Glomerular endothelial cell (primary cell): ENCODE data around the gene SUCLA2. TPM values are rescaled to one million over a fixed set of nuclear protein-coding genes. Genes with fewer than 3 reads are reported as not detected.
"Not testable (repeated sequence)": the region's sequence is repeated elsewhere in the genome, so short reads cannot be mapped to it uniquely, and the experiment has no call there.

Experiments used
- DNase-seq: peaks from one replicate; pipeline ENCODE4 v3.0.0-alpha.2; 2011; ENCODE audit warnings: low read depth, low spot score; ENCODE audit errors: extremely low read depth
- total RNA-seq: library from RNA; depleted of rRNA; stranded (reverse); fragments of >200 nt; gene quantifications from 2 replicates; pipeline ENCODE4 v1.2.3, GENCODE V29; 2015

SUCLA2 gene
- 25.3 and 27.9 TPM in 2 replicates for total RNA-seq

DNA sequence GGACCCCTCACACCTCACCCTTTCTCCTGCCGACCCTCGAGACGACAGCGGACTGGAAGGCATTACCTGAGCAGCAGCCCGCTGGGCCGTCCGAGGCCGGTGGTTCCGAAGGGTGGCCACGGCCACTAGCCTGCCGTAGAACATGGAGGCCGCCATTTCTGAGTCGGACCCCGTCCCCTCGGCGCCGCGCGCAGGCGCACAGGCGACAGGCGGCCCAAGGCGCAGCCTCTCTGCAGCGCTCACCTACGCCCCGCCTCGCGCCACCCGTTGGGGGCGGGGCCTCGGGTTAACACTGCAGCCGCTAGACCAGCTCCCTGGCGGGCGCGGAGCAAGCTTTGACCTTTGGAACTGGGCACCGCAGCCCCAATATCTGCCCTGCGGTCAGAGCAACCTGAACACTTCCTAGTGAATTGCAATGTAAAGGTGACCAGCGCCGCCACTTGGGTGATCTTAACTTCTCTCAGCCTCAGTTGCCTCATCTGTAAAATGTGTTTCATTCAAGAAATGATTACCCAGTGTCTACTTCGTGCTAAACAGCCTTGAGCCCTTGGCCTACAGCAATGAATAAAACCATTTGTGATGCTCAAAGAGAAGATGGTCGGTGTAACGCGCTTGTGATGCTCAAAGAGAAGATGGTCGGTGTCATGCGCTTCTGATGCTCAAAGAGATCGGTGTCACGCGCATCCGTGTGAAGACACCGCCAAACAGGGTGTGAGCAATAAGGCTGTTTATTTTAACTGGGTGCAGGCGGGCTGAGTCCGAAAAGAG, at the start of gene SUCLA2:
Gene SUCLA2, minus strand, starts transcription at position 160 of the 768 bp plus-strand sequence. Its CDS starts 4 bp downstream, at position 156.
- DNase-seq, result peak; percentile 22

DNA sequence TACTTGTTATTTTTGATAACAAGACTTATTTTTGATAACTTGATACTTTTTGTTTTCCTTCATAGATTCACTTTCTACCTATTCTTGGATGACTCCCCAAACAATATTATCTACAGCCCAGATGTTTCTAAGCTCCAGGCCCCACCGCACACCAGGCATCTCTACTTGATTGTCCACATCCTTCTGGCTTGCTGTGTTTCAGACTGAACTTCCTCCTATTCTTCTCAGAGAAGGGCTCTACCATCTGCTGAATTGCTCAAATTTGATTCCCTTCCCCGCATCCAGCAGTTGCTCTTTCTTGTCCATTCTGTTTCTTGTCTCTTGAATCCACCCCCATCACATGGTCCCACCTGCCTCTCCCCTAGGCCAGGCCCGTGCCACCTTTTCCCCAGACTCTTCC, 49.5 kb upstream of the SUCLA2 start:
- no peak for DNase-seq

DNA sequence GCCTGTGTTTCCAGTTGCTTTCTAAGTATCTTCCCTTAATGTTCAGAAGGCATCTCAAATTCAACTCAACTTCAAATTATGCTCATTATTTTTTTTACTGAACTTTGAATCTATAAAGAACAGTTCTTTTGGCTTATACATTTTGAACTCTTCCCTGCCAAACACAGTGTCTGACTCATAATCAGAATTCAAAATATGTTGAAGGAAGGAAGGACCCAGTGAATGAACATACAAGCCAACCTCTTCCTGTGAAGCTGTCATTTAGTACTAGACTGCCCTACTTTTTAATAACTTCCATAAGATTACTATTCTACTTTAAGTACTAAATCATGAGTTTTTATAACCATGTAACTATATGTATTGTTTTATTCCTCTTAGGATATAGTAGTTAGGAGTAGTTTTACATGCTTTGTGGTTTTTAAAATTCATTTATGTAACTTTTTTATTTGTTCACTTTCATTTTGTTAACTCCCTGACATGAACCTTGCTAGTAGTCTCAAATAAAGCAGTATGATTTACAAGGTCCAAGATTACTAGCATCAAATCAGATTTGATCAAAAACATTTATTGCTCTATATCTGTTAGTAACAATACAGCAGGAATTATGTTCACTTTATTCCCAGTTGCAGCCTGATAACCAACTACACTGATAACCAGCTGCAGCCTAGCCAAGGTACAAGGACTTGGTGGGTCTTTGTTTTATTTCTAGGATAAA, 42.9 kb upstream of the SUCLA2 start:
- no peak for DNase-seq

DNA sequence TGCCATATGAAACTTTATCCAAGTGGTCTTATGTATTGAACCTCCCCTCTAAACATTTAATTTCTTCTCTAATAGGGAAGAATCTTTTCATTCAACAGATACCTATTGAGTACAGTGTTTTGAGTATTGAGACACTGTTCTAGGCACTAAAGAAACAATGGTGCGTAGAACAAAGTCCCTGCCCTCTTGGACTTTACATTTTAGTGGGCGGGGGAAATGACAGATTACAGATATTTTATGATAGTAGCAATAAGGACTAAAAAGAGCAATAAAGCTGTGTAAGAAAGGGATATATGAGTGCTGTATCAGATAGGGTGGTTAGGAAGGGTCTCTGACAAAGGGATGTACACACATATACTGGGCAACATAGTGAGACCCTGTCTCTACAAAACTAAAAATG, 41.8 kb upstream of the SUCLA2 start:
- no peak for DNase-seq

DNA sequence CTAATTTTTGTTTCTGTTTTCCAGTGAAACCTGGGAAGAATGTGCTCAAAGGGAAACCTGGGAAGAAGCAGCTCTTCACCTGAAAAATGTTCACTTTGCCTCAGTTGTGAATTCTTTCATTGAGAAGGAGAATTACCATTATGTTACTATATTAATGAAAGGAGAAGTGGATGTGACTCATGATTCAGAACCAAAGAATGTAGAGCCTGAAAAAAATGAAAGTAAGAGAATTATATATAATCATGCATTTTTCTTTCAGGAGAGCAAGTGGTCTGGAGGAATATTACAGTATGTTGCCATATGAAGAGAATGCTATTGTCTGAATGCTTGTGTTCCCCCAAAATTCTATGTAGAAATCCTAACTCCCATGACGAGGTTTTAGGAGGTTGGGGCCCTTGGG, 39.8 kb upstream of the SUCLA2 start:
- DNase-seq, result no peak

DNA sequence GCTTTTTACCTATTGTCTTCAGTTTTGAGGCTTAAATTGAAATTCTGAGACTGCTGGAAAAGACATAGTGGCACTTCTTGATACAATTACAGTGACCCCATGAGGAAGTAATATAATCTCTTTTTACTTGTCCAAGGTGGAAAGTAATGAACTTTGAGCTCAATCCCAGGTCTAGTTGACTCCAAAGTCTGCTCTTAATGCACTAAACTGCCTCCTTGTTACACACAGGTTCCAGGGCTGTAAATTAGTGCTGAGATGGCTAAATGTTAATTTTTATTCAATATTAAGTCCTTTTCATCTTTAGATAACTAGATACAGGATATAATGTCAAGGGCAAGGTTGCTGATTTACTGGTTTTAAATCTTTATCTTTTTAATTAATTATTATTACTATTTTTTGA, 39.0 kb upstream of the SUCLA2 start:
- DNase-seq, result no peak

DNA sequence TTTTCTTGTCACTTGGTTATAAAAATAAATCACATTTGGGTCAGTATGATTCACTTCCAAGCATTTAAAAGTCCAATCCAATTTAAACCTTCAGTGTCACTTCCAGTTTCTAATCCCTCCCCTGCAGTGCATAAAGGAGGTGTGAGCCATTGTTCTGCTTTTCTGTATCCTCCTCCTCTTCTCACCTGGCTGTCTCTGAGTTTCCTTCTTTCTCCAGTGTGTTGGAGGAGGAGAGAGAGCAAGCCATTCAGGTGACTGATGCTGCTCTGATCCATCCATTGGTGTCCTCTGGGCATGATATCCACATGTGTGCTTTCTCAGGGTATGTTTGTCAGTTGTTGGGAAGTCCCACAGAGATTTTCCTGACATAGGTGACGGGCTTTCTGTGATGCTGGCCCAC, 37.7 kb upstream of the SUCLA2 start:
- no peak for DNase-seq

DNA sequence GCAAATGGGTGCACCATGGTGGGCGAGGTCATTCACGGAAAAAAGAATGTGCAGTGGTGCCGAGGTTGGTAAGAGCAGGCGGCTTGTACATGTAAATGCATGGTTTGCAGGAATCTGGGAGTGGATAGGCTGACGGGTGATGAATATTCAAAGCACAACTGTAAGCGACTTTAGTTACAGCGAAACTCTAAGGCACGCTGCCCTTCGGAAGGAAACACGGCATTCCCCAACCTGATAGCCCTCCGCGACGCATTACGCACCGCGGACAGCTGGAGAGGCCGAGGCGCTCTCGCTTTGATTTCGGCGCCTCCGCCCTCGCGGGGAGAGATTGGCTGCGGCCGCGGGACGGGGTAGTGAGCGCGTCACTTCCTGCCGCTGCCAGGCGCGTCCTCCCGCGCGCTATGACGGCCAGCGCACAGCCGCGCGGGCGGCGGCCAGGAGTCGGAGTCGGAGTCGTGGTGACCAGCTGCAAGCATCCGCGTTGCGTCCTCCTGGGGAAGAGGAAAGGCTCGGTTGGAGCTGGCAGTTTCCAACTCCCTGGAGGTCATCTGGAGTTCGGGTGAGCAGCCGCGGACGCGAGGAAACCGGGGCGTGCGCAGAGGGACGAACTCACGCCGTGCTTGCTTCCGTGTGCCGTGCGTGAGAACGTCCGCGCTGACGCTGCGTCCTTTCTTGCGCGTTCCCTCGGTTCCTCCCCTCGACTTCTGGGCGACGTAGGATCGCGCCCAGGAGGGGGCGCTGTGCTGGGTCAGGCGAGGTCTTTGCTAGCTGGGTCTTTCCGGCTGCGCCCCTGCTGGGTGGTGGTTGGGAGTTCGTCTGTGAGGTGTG, 36.5 kb upstream of the SUCLA2 start, which contains the start of gene NUDT15:
Gene NUDT15, plus strand, starts transcription at position 381 of the 828 bp plus-strand sequence. Its CDS starts 21 bp downstream, at position 402.
- peak; percentile 78 for DNase-seq

DNA sequence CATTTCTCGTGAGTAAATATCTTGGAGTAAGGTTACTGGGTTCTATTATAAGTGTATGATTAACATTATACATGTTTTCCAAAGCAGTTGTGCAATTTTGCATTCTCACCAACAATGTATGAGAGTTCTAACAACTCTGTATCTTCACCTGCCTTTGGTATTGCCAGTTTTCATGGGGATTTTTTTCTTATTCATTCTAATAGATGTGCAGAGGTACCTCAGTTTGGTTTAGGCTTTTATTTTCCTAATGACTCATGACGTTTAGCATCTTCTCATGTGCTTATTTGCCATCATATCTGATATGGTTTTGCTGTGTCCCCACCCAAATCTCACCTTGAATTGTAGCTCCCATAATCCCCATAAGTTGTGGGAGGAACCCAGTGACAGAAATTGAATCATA, 28.8 kb upstream of the SUCLA2 start:
- no peak for DNase-seq

DNA sequence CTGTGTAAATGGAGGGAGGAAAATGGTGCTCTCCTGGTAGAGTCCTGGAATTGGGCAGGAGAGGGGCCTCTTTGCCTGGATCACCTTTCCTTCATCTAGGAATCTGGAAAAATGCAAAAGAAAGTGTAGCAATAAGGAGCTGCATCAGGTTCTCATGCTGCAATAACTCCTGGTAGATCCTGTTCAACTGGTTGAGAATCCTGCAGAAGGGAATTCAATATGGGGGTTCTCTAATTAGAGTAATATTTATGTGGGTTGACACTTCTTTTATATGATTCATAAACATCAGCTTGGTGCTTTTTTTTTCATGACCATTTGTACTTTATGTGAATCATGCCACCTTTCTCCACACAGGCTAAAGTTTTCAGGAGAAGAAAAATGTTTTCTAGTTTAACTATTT, 27.0 kb upstream of the SUCLA2 start:
- DNase-seq, result no peak

DNA sequence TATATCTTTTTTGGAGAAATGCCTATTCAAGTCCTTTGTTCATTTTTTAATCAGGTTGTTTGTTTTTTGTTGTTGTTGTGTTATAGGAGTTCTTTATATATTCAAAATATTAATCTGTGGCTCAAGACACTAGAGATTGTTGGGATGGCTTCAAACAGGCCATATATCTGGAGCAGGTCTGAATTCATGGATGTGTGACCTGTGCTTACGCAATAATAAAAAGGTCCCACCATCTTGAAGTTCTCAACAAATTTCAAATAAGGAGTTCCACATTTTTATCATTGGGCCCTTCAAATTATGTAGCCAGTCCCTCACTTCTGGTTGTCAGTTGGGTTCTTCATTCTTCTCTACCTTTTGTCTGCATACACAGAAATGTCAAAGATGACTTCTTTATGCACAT, 18.7 kb upstream of the SUCLA2 start:
- no peak for DNase-seq

DNA sequence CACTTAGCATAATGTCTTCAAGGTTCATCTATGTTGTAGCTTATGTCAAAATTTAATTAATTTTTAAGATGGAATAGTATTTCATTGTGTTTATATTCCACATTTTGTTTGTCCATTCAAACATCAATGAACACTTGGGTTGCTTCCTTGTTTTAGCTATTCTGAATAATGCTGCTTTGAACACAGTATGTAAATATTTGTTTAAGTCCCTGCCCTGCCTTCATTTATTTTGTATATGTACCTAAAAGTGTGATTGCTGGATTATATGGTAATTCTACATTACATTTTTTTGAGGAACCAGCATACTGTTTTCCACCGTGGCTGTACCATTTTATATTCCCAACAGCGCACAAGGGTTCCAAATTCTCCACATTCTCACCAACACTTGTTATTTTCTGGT, 17.6 kb upstream of the SUCLA2 start:
- no peak for DNase-seq

DNA sequence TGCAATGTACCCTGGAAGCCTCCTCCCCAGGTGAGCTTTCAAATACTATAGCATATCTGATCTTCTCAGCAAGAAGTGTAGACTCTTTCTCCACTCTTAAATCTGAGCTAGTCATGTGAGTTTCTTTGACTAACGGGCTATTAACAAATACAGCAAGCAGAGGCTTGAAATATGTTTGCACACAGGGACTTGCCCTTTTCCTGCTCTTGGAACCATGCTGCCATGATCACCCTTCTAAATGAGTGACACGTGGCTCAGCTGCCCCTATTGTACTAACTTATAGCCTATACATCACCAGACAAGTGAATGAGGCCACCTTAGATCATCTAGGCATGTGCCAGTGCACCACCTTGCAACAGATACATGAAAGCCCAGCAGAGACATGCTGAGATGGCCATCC, 13.3 kb upstream of the SUCLA2 start:
- no peak for DNase-seq

DNA sequence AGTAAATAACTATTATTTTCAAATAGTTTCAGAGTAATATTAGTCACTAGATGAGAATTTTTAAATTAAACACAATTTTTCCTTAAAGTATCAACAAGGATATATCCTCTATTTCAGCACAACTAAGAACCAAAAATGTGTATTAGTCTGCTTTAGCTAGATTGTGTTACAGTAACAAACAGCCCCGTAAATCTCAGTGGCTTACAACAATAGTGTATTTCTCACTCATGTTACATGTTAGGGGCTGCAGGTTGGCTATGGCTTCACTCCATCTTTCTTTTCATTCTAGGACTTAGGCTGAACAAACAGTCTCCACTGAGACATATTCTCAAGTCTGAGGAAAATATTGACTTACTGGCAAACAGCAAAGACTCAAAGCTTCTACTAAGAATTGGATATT, 11.6 kb upstream of the SUCLA2 start:
- no peak for DNase-seq

DNA sequence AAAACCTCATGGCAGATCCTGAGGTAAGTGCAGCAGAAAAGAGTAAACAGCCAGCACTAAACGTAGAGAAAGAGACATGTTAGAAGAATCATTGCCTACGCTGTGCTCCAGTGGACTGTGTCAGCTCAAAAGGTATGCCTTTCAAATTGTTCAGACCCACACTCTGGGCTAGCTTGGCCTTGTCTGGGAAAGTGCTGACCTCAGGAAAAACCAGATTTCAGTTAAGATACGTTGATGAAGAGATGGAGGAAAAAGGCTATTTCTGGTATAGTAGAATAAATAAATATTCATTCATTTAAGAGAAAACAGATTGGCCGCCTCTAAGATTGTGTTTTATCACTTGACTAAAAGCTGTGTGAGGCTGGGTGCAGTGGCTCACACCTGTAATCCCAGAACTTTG, 9.6 kb upstream of the SUCLA2 start:
- no peak for DNase-seq

DNA sequence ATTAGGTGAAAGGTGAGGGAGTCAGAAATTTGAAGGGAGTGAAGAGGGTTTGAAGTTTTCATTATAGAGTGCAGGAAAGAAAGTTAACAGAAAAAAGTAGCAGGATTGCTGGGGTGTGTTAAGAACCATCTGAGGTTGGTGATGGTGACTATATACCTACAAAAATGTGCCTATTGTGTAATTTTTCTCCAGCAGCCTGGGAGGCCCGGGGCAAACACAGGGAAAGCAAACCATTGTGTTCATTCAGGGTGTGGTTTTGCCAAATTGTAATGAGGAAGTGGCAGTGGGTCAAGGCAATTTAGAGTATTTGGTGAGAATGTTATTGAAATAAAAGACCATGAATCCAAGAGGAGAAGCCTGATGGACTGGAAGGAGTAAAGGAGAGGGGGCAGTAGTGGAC, 8.2 kb upstream of the SUCLA2 start:
- no peak for DNase-seq

DNA sequence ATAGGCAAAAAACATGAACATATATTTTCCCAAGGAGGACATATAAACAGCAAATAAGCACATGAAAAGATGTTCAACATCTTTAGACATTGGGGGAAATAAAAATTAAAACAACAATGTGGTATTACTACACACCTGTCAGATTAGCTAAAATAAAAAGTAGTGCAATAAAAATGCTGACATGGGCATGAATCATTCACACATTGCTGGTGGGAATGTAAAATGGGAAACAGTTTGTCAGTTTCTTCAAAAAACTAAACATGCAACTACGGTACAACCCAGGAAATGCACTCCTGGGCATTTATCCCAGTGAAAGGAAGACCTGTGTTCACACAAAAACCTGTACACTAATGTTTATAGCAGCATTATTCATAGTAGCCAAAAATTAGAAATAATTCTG, 5.3 kb upstream of the SUCLA2 start:
- no peak for DNase-seq

DNA sequence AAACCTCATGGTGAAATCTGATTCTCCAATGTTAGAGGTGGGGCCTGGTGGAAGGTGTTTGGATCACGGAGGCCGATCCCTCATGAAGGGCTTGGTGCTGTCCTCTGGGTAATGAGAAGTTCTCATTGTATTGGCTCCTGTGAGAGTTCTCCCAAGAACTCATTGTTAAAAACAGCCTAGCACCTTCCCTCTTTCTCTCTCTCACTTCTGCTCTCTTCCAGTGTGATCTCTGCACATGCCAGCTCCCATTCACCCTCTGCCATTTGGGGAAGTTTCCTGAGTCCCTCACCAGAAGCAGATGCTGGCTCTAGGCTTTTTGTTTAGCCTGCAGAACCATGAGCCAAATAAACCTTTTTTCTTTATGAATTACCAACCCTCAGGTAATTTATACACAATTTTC, 3.1 kb upstream of the SUCLA2 start:
- no peak for DNase-seq

DNA sequence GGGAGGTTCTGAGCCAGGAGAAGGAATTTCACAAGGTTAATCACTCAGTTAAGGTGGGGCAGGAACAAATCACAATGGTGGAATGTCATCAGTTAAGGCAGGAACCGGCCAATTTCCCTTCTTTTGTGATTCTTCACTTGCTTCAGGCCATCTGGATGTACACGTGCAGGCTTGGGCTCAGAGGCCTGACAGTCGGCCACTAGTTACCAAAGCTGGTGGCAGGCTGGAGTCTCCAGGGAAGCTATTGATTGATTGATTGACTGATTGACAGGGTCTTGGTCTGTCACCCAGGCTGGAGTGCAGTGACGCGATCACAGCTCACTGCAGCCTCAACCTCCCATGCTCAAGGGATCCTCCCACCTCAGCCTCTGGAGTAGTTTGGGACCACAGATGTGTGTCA, 926 bp upstream of the SUCLA2 start:
- DNase-seq, result not testable (repeated sequence)

DNA sequence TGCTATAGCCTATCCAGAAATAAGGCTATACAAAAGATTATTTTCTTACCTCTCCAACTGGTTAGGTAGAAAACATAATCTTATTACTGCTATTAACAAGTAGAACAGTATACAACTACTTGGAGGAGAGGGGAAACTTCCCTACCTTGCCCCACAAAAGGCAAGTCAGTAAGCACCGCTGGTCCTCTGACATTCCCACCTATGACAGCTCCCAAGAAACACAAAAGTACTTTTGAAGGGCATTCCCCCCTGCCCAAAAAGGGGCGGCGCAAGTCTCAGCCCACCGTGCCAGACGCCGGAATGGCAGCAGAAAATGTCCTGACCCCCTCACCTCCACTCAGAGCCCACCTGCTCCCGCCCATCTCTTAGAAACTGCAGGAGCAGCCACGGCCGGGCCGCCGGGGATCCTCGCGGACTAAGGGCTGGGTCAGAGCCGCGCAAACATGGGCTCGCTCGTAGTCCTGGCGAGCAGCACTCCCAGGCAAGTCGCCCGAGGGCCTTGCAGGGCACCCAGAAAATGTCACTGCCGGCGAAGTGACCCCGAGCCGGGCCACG, 437 bp downstream of the SUCLA2 start:
- DNase-seq, result no peak

DNA sequence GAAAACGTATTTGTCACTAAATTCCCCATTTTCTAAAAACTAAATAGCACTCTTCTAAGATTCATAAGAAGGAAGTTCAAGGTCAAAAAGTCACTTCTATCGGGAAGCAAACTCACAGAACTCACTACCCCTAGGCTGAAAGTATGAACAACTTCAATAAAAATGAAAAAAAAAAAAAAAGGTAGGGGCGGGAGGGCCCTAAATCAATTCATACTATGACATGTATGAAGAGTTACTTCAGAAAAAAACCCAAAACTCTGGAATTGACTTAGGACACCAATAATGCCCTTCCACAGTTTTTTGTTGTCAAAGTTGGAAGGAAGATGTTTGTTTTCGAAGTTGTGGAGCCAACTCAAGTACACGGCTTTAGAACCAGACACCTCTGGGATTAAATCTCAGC, 1.1 kb downstream of the SUCLA2 start:
- DNase-seq, result no peak
